DMS114 treated with DMSO at 0.1 percent for 48 hours (cell line): Measurements from ENCODE around the gene ROR1.
"Not testable (repeated sequence)": the region's sequence is repeated elsewhere in the genome, so short reads cannot be mapped to it uniquely, and the experiment has no call there.

Experiments used
- DNase-seq: peaks from one replicate; lab custom pipeline; 2025; ENCODE audit not compliant: unreplicated experiment; lab: John Stamatoyannopoulos, UW

The ROR1 gene

GRCh38 chr1:63821091-63822005 is 47.5 kb downstream of the ROR1 start:
- DNase-seq, result no peak

- no peak for DNase-seq
Observed at GRCh38 chr1:63822540-63822939, 48.7 kb downstream of the ROR1 start.

GRCh38 chr1:63824451-63824850 is 50.6 kb downstream of the ROR1 start:
- no peak for DNase-seq

DNA sequence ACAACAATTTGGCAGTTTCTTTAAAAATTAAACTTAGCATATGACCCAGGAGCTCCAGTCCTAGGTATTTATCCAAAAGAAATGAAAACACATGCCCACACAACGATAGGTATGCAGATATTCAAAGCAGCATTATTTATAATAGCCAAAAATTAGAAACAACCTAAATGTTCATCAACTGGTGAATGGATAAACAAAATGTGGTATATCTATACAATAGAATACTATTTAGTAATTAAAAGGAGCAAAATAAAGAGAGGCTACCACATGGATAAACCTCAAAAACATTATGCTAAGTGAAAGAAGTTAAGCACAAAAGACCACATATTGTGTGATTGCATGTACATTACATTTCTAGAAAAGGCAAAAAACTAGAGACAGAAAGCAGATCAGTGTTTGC is 51.3 kb downstream of the ROR1 start:
- no peak for DNase-seq

DNA sequence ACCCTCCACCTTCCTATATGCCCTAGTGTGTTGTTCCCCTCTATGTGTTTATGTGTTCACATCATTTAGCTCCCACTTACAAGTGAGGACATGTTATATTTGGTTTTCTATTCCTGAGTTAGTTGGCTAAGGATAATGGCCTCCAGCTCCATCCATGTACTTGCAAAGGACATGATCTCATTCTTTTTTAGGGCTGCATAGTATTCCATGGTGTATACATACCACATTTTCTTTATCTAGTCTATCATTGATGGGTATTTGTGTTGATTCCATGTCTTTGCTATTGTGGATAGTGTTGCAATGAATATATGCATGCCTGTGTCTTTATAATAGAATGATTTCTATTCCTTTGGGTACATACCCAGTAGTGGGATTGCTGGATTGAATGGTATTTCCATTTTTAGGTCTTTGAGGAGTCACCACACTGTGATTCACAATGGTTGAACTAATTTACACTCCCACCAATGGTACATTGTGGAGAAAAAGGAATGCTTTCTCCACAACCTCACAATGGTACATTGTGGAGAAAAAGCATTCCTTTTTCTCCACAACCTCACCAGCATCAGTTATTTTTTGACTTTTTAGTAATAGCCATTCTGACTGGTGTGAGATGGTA is 52.5 kb downstream of the ROR1 start:
- not testable (repeated sequence) for DNase-seq

- DNase-seq, result no peak
Observed at GRCh38 chr1:63827411-63828321, 53.8 kb downstream of the ROR1 start.

DNA sequence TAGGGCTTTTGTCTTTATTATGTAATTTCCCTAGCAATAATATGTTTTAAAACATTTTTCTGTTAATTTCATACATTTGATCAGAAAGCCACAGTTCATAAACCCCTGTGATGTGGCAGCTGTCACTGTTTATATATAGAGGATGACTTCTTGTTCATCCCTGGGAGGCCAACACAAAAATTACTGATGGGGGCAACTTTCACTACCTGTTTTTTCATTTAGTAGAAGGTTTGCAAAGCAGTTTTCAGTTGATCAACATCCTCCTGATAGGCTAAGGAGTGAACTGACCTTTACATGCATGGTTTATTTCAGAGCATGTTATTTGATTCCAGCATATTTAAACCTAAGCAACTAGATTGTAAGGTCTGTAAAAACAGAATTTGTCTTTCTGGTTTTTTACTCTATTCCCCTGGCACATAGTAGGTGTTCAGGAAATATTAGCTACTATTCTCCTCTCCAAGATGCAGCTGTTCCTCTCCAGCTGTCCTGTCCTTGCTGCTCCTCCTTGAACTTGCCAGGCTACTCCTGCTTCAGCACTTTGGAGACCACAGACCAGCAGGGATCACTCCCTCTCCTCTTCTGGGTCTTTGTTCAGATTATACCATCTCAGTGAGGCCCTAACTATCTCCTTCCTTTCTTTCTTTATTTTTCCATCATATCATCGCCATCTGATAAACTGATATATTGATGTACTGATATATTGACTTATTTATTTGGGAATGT is 54.7 kb downstream of the ROR1 start:
- no peak for DNase-seq

- DNase-seq, result no peak
Observed at GRCh38 chr1:63829349-63830327, 55.8 kb downstream of the ROR1 start.

DNA sequence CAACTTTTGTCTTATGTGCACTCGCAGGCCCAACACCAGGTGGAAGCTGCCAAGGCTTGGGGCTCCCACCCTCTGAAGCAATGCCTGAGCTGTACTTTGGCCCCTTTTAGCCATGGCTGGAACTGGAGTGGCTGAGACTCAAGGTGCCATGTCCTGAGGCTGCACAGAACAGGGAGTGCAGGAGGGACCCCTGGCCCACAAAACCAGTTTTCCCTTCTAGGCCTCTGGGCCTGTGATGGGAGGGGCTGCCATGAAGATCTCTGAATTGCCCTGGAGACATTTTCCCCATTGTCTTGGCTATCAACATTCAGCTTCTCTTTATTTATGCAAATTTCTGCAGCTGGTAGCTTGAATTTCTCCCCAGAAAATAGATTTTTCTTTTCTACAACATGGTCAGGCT is 57.6 kb downstream of the ROR1 start:
- no peak for DNase-seq

GRCh38 chr1:63833363-63834119 is 59.7 kb downstream of the ROR1 start:
- DNase-seq, result no peak

DNA sequence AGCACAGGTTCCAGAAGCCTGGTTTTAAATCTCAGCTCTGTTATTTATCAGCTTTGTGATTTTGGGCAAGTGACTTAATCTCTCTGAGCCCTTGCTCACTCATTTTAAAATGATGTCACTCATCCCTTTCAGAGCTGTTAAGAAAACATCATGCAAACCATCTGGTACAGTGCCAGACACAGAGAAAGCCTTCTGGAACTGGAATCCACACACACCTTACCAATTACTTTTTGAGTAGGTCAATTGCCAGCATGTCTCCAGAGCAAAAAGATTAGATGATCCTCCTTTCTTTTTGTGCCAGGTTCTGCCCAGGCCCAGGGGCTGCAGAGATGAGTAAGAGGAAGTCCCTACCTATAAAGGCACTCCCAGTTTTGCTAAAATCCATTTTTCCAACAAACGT is 61.3 kb downstream of the ROR1 start:
- no peak for DNase-seq

- no peak for DNase-seq
Observed at GRCh38 chr1:63836374-63836773, 62.6 kb downstream of the ROR1 start.

- DNase-seq, result no peak
Observed at GRCh38 chr1:63836830-63837229, 63.0 kb downstream of the ROR1 start.

- DNase-seq, result no peak
Observed at GRCh38 chr1:63843010-63843409, 69.2 kb downstream of the ROR1 start.

- DNase-seq, result no peak
Observed at GRCh38 chr1:63843884-63844283, 70.1 kb downstream of the ROR1 start.

- no peak for DNase-seq
Observed at GRCh38 chr1:63845346-63845745, 71.5 kb downstream of the ROR1 start.

DNA sequence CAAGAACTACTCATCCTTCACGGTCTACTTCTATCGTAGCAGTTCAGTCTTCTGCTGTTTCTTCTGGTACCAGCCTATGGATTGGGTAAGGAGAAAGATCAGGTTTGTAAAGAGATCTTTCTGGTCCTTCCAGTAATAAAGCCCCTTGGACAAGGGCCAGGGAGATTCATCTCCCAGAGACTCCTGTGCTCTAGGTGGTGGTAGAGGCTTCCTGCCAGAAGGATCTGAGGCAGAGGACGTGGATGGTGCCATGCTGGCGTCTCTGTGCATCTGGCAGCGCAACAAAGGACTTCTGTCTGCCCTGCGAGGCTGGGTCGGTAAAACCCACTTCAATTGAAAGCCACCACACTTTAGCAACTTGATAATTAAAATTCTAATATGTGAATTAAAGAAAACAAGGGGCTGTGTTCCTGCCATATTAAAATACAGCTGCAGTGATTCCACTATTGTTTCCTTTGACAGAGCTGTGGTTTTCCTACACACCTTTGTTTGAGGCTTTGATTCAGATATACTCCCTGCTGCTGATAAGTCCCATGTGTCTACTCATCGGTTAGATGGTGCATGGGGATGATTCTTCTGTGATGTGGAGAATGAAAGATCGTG is 73.6 kb downstream of the ROR1 start:
- DNase-seq, result no peak

GRCh38 chr1:63848733-63849132 is 74.9 kb downstream of the ROR1 start:
- no peak for DNase-seq

DNA sequence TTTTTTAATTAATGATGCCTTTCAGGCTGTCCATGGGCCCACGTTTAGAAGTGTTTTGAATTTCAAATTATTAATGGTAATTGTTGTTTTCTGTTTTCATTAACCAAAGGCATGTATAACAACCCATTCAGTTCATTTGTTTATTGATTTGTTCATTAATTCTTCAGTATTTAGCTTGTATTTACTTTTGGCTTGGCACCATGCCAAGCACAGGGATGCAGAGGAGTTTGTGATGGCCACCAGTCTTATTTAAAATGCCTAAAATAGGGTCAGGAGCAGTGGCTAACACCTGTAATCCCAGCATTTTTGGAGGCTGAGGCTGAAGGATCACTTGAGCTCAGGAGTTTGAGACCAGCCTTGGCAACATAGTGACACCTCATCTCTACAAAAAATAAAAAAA is 75.3 kb downstream of the ROR1 start:
- no peak for DNase-seq
